Measurements from ENCODE around the gene LAMTOR5.

GRCh38 chr1:110426854-110427253, 19.4 kb upstream of the LAMTOR5 start:
- TF ChIP-seq CTCF (IDR thresholded peaks at IDR 0.05; ENCODE audit: low read depth, low read length, poor library complexity, severe bottlenecking) (no peak), EZH2phosphoT487 (IDR thresholded peaks at IDR 0.05; ENCODE audit: borderline replicate concordance, low read length) (no peak)

All from DOHH2 (cell line).